ENCODE measurements around the gene PVALB. TPM values are rescaled to one million over a fixed set of nuclear protein-coding genes. Genes with fewer than 3 reads are reported as not detected.

PVALB gene
- total RNA-seq, 2 experiments from 2014 or later: not detected

GRCh38 chr22:36819112-36819511, 2.3 kb upstream of the PVALB start:
- no peak for DNase-seq
- CTCF ChIA-PET: interaction anchor here (0.6 kb wide), 1 partner anchor 17 kb away, joined by 3 read pairs; no protein-coding TSS in a partner anchor
- POLR2A ChIA-PET: no interaction called here
- Mint-ChIP-seq H3K27ac (no peak overlapping the region), H3K27me3 (peaks cover 60% of the 10 kb centered on the region), H3K4me1 (peaks cover 2% of the 10 kb centered on the region), H3K9me3 (no peaks in the 10 kb centered on the region), H3K36me3 (ENCODE audit: low read depth) (no peaks in the 10 kb centered on the region), H3K4me3 (no peak overlapping the region)

GRCh38 chr22:36818010-36818642, 1.3 kb upstream of the PVALB start:
- POLR2A ChIA-PET: no interaction called here
- H3K4me3 Mint-ChIP-seq: no peak overlapping the region
- no peaks in the 10 kb centered on the region for H3K36me3 Mint-ChIP-seq (ENCODE audit: low read depth)
- DNase-seq: no peak
- H3K27me3 Mint-ChIP-seq: peaks cover 69% of the 10 kb centered on the region
- H3K27ac Mint-ChIP-seq: no peak overlapping the region
- H3K4me1 Mint-ChIP-seq: peaks cover 2% of the 10 kb centered on the region
- no peaks in the 10 kb centered on the region for H3K9me3 Mint-ChIP-seq
- CTCF ChIA-PET: interaction anchor here (1.2 kb wide), 1 partner anchor 38 kb away, joined by 3 read pairs; no protein-coding TSS in a partner anchor

GRCh38 chr22:36817525-36817848, 652 bp upstream of the PVALB start:
- Mint-ChIP-seq H3K27ac (no peak overlapping the region), H3K27me3 (peaks cover 72% of the 10 kb centered on the region), H3K4me1 (peaks cover 2% of the 10 kb centered on the region), H3K4me3 (no peak overlapping the region), H3K9me3 (no peaks in the 10 kb centered on the region), H3K36me3 (ENCODE audit: low read depth) (no peaks in the 10 kb centered on the region)
- DNase-seq: no peak
- ChIA-PET POLR2A (no interaction called here), CTCF (no interaction called here)

- ChIA-PET POLR2A (no interaction called here), CTCF (interaction anchor here (1.1 kb wide), 1 partner anchor 37 kb away, joined by 3 read pairs; no protein-coding TSS in a partner anchor)
- H3K4me1 Mint-ChIP-seq: peaks cover 2% of the 10 kb centered on the region
- H3K36me3 Mint-ChIP-seq (ENCODE audit: low read depth): no peaks in the 10 kb centered on the region
- H3K27ac Mint-ChIP-seq: no peak overlapping the region
- H3K9me3 Mint-ChIP-seq: no peaks in the 10 kb centered on the region
- no peak overlapping the region for H3K4me3 Mint-ChIP-seq
- no peak for DNase-seq
- peaks cover 72% of the 10 kb centered on the region for H3K27me3 Mint-ChIP-seq
Measured at GRCh38 chr22:36816339-36816635, 548 bp downstream of the PVALB start.

- H3K36me3 Mint-ChIP-seq (ENCODE audit: low read depth): no peaks in the 10 kb centered on the region
- peaks cover 69% of the 10 kb centered on the region for H3K27me3 Mint-ChIP-seq
- no peak overlapping the region for H3K4me3 Mint-ChIP-seq
- ChIA-PET CTCF (interaction anchor here (1.1 kb wide), 1 partner anchor 37 kb away, joined by 3 read pairs; no protein-coding TSS in a partner anchor), POLR2A (no interaction called here)
- H3K9me3 Mint-ChIP-seq: no peaks in the 10 kb centered on the region
- DNase-seq: no peak
- H3K27ac Mint-ChIP-seq: no peak overlapping the region
- H3K4me1 Mint-ChIP-seq: peaks cover 2% of the 10 kb centered on the region
Measured at GRCh38 chr22:36815558-36816338, 1.1 kb downstream of the PVALB start.

GRCh38 chr22:36814801-36815200, 2.0 kb downstream of the PVALB start:
- CTCF ChIA-PET: no interaction called here
- Mint-ChIP-seq H3K27me3 (peaks cover 59% of the 10 kb centered on the region), H3K4me1 (peaks cover 2% of the 10 kb centered on the region), H3K4me3 (no peak overlapping the region), H3K9me3 (no peaks in the 10 kb centered on the region), H3K27ac (no peak overlapping the region), H3K36me3 (ENCODE audit: low read depth) (no peaks in the 10 kb centered on the region)
- POLR2A ChIA-PET: no interaction called here
- no peak for DNase-seq

GRCh38 chr22:36811094-36811800, 5.6 kb downstream of the PVALB start:
- H3K4me3 Mint-ChIP-seq: no peak overlapping the region
- H3K27ac Mint-ChIP-seq: no peak overlapping the region
- H3K4me1 Mint-ChIP-seq: peaks cover 6% of the 10 kb centered on the region
- H3K9me3 Mint-ChIP-seq: no peaks in the 10 kb centered on the region
- no peak for DNase-seq
- peaks cover 31% of the 10 kb centered on the region for H3K27me3 Mint-ChIP-seq
- ChIA-PET POLR2A (no interaction called here), CTCF (interaction anchor here (1.2 kb wide), 1 partner anchor 37 kb away, joined by 3 read pairs; no protein-coding TSS in a partner anchor)
- H3K36me3 Mint-ChIP-seq (ENCODE audit: low read depth): no peaks in the 10 kb centered on the region

- no peak overlapping the region for H3K4me3 Mint-ChIP-seq
- peaks cover 6% of the 10 kb centered on the region for H3K4me1 Mint-ChIP-seq
- peaks cover 15% of the 10 kb centered on the region for H3K27me3 Mint-ChIP-seq
- no peak overlapping the region for H3K27ac Mint-ChIP-seq
- POLR2A ChIA-PET: no interaction called here
- H3K36me3 Mint-ChIP-seq (ENCODE audit: low read depth): no peaks in the 10 kb centered on the region
- no peak for DNase-seq
- CTCF ChIA-PET: interaction anchor here (0.7 to 0.9 kb wide), 2 partner anchors 43 to 179 kb away, joined by 3 to 4 read pairs; no protein-coding TSS in a partner anchor
- H3K9me3 Mint-ChIP-seq: no peaks in the 10 kb centered on the region
Measured at GRCh38 chr22:36809351-36809750, 7.5 kb downstream of the PVALB start.

GRCh38 chr22:36808721-36809344, 8.0 kb downstream of the PVALB start:
- Mint-ChIP-seq H3K27ac (no peak overlapping the region), H3K4me3 (no peak overlapping the region), H3K9me3 (no peaks in the 10 kb centered on the region), H3K4me1 (peaks cover 6% of the 10 kb centered on the region), H3K27me3 (peaks cover 10% of the 10 kb centered on the region), H3K36me3 (ENCODE audit: low read depth) (no peaks in the 10 kb centered on the region)
- DNase-seq: no peak
- CTCF ChIA-PET: interaction anchor here (0.8 to 0.9 kb wide), 2 partner anchors 26 to 44 kb away, joined by 3 read pairs; no protein-coding TSS in a partner anchor
- POLR2A ChIA-PET: no interaction called here

- H3K4me3 Mint-ChIP-seq: no peak overlapping the region
- no peaks in the 10 kb centered on the region for H3K9me3 Mint-ChIP-seq
- DNase-seq: no peak
- no peak overlapping the region for H3K27ac Mint-ChIP-seq
- ChIA-PET CTCF (no interaction called here), POLR2A (no interaction called here)
- H3K4me1 Mint-ChIP-seq: peaks cover 6% of the 10 kb centered on the region
- peaks cover 4% of the 10 kb centered on the region for H3K27me3 Mint-ChIP-seq
- H3K36me3 Mint-ChIP-seq (ENCODE audit: low read depth): no peaks in the 10 kb centered on the region
Measured at GRCh38 chr22:36807627-36808026, 9.2 kb downstream of the PVALB start.

GRCh38 chr22:36806835-36807234, 10.0 kb downstream of the PVALB start:
- Mint-ChIP-seq H3K36me3 (ENCODE audit: low read depth) (no peaks in the 10 kb centered on the region), H3K27ac (no peak overlapping the region), H3K4me1 (peaks cover 6% of the 10 kb centered on the region), H3K9me3 (no peaks in the 10 kb centered on the region), H3K4me3 (no peak overlapping the region), H3K27me3 (peaks cover 5% of the 10 kb centered on the region)
- ChIA-PET CTCF (no interaction called here), POLR2A (no interaction called here)
- no peak for DNase-seq

GRCh38 chr22:36803358-36803757, 13.5 kb downstream of the PVALB start:
- Mint-ChIP-seq H3K4me3 (no peak overlapping the region), H3K27ac (no peak overlapping the region), H3K36me3 (ENCODE audit: low read depth) (no peaks in the 10 kb centered on the region), H3K9me3 (no peaks in the 10 kb centered on the region), H3K27me3 (peaks cover 13% of the 10 kb centered on the region), H3K4me1 (no peaks in the 10 kb centered on the region)
- ChIA-PET CTCF (interaction anchor here (1.2 to 2.4 kb wide), 2 partner anchors 53 to 196 kb away, joined by 4 to 10 read pairs; no protein-coding TSS in a partner anchor), POLR2A (no interaction called here)
- no peak for DNase-seq

- POLR2A ChIA-PET: no interaction called here
- CTCF ChIA-PET: no interaction called here
- no peak overlapping the region for H3K4me3 Mint-ChIP-seq
- no peaks in the 10 kb centered on the region for H3K4me1 Mint-ChIP-seq
- H3K36me3 Mint-ChIP-seq (ENCODE audit: low read depth): no peaks in the 10 kb centered on the region
- H3K27ac Mint-ChIP-seq: no peak overlapping the region
- peaks cover 18% of the 10 kb centered on the region for H3K27me3 Mint-ChIP-seq
- no peak for DNase-seq
- H3K9me3 Mint-ChIP-seq: no peaks in the 10 kb centered on the region
Measured at GRCh38 chr22:36798674-36799066, 18.2 kb downstream of the PVALB start.
